IPS-NIHi7 (cell line): Measurements from ENCODE around the gene CCNK.
A peak's percentile ranks its signal among the peaks of the same experiment; 100 is the strongest.

Experiments
- DNase-seq: peaks from one replicate; pipeline ENCODE4 v3.0.0; 2012; ENCODE audit warnings: mixed read lengths; ENCODE audit errors: extremely low spot score

Gene CCNK

GRCh38 chr14:99535908-99536778 is 54.9 kb downstream of the CCNK start:
- DNase-seq: no peak

- peak; percentile 67 for DNase-seq
These were observed 56.2 kb downstream of the CCNK start for GRCh38 chr14:99537399-99537798.

GRCh38 chr14:99538275-99538674 is 57.1 kb downstream of the CCNK start:
- DNase-seq: peak; percentile 42

GRCh38 chr14:99538733-99539132 is 57.5 kb downstream of the CCNK start:
- DNase-seq: no peak

- DNase-seq: no peak
These were observed 58.3 kb downstream of the CCNK start for GRCh38 chr14:99539491-99539890.

- no peak for DNase-seq
These were observed 59.2 kb downstream of the CCNK start for GRCh38 chr14:99540196-99541032.

- DNase-seq: no peak
These were observed 60.0 kb downstream of the CCNK start for GRCh38 chr14:99541211-99541610.

- no peak for DNase-seq
These were observed 60.7 kb downstream of the CCNK start for GRCh38 chr14:99541677-99542470.

- no peak for DNase-seq
These were observed 61.4 kb downstream of the CCNK start for GRCh38 chr14:99542566-99542965.

- no peak for DNase-seq
These were observed 62.2 kb downstream of the CCNK start for GRCh38 chr14:99543370-99543769.

GRCh38 chr14:99543985-99544384 is 62.8 kb downstream of the CCNK start:
- DNase-seq: no peak

- no peak for DNase-seq
These were observed 63.8 kb downstream of the CCNK start for GRCh38 chr14:99544991-99545390.

GRCh38 chr14:99545586-99545985 is 64.4 kb downstream of the CCNK start:
- no peak for DNase-seq

GRCh38 chr14:99546234-99546879 is 65.1 kb downstream of the CCNK start:
- DNase-seq: peak; percentile 76

GRCh38 chr14:99548255-99548654 is 67.0 kb downstream of the CCNK start:
- no peak for DNase-seq

GRCh38 chr14:99548871-99549515 is 67.8 kb downstream of the CCNK start:
- no peak for DNase-seq

- no peak for DNase-seq
These were observed 68.5 kb downstream of the CCNK start for GRCh38 chr14:99549684-99550083.

- no peak for DNase-seq
These were observed 69.3 kb downstream of the CCNK start for GRCh38 chr14:99550387-99550992.

GRCh38 chr14:99551034-99551922 is 70.1 kb downstream of the CCNK start:
- no peak for DNase-seq
